ENCODE data around the gene IFT43.
"Not testable (repeated sequence)": the region's sequence is repeated elsewhere in the genome, so short reads cannot be mapped to it uniquely, and the experiment has no call there.

The IFT43 gene

GRCh38 chr14:75981426-75982265 is 3.9 kb upstream of the IFT43 start, which contains the start of gene TGFB3:
TGFB3 (minus strand) TSS chr14:75981995; CDS start chr14:75980893, 1,102 bp downstream.
- no peak for DNase-seq

- DNase-seq, result no peak
Observed at GRCh38 chr14:75982266-75983018, 3.1 kb upstream of the IFT43 start.

DNA sequence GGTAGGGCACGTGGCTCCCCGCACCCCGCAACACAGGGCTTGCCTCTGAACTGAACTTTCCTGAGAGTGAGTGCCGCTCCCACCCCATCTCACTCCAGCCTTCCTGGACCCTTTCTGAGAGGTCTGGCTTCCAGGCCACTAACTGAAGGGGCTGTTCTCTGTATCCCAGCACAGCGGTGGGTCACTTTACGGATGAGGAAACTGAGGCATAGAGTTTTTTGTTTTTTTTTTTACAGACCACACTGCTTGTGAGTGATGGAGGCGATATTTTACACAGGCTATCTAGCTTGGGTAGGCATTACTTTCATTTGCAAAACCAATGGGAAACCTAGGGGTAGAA is 2.6 kb upstream of the IFT43 start:
- no peak for DNase-seq

GRCh38 chr14:75984674-75985073 is 889 bp upstream of the IFT43 start:
- no peak for DNase-seq

DNA sequence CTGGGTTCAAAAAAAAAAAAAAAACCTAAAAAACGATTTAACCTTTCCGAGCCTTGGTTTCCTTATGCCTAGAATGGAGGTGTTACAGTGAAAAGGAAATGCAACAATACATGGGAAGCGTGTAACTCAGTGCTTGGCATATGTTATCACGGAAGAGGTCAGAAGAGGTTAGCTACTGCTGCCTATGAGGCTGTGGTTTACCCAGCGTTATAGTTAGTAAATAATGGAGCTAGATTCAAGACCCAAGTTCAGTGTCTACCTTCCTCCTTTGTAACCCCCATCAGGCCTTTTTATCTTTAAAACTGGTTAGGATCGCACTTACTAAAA is 839 bp downstream of the IFT43 start:
- DNase-seq, result no peak

- DNase-seq, result no peak
Observed at GRCh38 chr14:75987201-75987970, 1.8 kb downstream of the IFT43 start.

DNA sequence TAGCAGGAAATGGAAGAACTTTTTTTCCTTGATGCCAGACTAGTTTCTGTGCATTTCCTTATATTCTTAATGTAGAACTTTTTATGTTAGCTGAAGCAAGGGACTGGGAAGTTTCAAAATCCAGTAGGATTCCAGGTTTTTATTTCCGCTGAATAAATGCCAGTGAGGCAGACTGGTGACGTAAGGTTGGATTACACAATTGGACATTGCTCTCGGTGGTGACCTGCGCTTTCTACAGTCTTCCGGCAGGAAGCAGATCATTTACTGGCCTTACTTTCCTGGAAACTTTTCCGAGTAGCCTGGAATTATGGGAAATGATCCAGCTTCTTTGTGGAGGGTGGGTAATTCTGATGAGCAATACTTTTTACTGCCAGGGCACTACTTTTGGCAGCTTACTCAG is 3.6 kb downstream of the IFT43 start:
- DNase-seq, result no peak

- DNase-seq, result no peak
Observed at GRCh38 chr14:75990297-75990696, 4.7 kb downstream of the IFT43 start.

DNA sequence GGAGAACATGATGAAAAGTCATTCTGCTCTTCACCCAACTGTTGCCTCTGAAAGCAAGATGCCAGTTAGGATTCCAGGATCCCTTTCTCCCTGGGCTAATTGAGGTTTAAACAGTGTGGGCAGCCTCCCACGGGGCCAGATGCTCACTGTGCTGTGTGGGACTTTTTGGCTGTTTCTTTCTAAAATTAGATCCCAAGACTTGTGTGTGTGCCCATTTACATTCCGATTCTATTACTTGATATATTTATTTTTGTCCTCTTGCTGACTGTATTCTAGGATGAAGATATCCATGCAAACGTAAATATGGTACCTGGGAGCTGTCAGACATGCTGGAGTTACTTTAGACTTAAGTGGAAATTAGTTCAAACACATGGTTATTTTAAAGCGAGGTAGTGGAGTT is 6.2 kb downstream of the IFT43 start:
- no peak for DNase-seq

GRCh38 chr14:75993567-75994041 is 8.0 kb downstream of the IFT43 start:
- no peak for DNase-seq

- no peak for DNase-seq
Observed at GRCh38 chr14:75995372-75996041, 9.9 kb downstream of the IFT43 start.

GRCh38 chr14:75996488-75996887 is 10.9 kb downstream of the IFT43 start:
- no peak for DNase-seq

DNA sequence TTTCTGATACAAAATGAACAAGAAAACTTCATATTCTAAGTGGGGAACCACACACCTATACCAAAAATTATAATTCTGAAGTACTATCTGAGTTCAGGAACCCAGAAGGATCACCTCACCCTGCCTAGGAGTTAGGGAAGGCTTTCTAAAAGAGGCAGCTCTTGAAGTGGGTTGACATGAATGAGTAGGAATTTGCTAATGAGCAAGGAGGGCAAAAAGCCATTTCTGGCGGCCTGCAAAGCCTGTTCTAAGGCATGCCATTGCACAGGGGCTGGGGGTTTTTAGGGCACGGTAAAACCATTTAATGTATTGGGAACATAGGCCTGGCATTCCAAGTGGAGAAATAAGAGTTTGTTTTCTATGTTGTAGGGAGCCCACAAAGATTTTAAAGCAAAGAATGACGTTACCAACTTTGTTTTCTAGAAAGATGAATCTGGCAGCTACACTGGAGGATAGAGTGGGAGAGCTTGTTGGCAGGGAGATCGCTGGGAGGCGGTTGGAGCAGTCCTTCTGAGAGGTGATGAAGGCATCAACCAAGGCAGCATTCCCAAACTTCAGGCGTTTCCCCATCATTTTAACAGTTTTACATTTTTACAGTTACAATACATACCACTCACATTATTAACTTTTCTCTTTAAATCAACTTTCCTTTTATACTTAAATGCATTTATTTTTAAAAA is 14.1 kb downstream of the IFT43 start:
- DNase-seq, result no peak

GRCh38 chr14:76002383-76002782 is 16.8 kb downstream of the IFT43 start:
- no peak for DNase-seq

- DNase-seq, result no peak
Observed at GRCh38 chr14:76006253-76006652, 20.7 kb downstream of the IFT43 start.

DNA sequence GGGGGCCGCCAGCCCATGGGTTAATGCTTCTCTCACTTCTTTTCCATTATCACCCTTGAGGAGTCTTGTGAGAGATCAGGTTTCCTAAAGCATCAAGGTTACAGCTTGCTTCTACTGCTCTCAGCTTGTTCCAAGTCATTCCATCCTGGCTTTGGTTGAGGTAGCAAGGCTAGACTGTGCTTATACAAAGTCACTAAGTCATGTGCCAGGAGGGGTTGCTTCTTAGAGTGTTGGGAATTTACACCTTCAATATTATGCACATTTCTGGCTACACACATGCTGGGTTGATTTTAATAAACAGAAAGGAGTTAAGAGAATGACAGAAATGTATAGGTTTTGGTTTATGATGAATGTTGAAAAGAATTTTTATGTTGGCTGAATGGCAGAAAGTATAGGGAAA is 21.8 kb downstream of the IFT43 start:
- DNase-seq, result no peak

DNA sequence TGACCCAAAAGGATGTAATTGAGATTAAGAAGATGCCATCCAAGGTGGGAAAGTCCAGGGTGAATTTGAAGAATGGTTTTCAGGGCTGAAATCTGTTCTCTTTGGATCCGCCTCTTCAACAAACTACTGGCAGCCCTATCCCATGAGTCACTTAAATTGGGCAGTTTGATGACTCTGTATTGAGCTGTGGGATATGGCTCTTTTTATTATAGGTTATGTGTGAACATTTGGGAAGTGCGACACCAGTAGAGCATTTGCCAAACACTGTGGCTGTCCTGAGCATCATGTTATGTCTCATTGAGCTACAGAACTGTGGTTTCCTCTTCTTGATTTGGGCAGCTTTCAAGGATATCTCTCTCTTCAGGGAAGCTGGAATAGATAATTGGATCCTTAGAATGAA is 22.3 kb downstream of the IFT43 start:
- DNase-seq, result no peak

GRCh38 chr14:76009627-76010026 is 24.1 kb downstream of the IFT43 start:
- not testable (repeated sequence) for DNase-seq

GRCh38 chr14:76011930-76012329 is 26.4 kb downstream of the IFT43 start:
- DNase-seq, result no peak

- DNase-seq, result no peak
Observed at GRCh38 chr14:76012354-76012753, 26.8 kb downstream of the IFT43 start.

- no peak for DNase-seq
Observed at GRCh38 chr14:76015191-76015590, 29.6 kb downstream of the IFT43 start.

GRCh38 chr14:76015668-76016067 is 30.1 kb downstream of the IFT43 start:
- DNase-seq, result no peak

All from cortex of kidney (tissue), 1 donor.